GM23338 (cell line): Measurements from ENCODE around the gene CACNA1C. TPM values are rescaled to one million over a fixed set of nuclear protein-coding genes. Genes with fewer than 3 reads are reported as not detected.

Source experiments
- ATAC-seq: fragments of 200-7000 bp; cut with Tn5 transposase; 3 replicates; pipeline ENCODE4 v1.9.1; 2020
- DNase-seq: peaks from one replicate; pipeline ENCODE4 v3.0.0-alpha.2; 2015; ENCODE audit warnings: low spot score
- H2AFZ ChIP-seq: fragments of 200-600 bp; sonication (generic); 2 replicates; pipeline ENCODE4 v1.8.0; 2016; ENCODE audit warnings: antibody characterized with exemption, mild to moderate bottlenecking, moderate library complexity
- H3F3A ChIP-seq: fragments of 200-600 bp; sonication (generic); replicated peaks from 2 replicates; pipeline ENCODE4 v1.8.0; 2017; ENCODE audit warnings: antibody characterized with exemption, mixed run types, low read depth
- H3K27ac ChIP-seq: fragments of 200-600 bp; sonication (generic); 2 replicates; pipeline ENCODE4 v1.6.1; 2016; ENCODE audit warnings: low read depth
- H3K27me3 ChIP-seq: fragments of 200-600 bp; sonication (generic); 2 replicates; pipeline ENCODE4 v1.8.0; 2016; ENCODE audit warnings: mild to moderate bottlenecking, mixed run types, moderate library complexity; ENCODE audit not compliant: insufficient read depth
- H3K36me3 ChIP-seq: fragments of 200-600 bp; sonication (generic); 2 replicates; pipeline ENCODE4 v1.8.0; 2016; ENCODE audit warnings: mild to moderate bottlenecking; ENCODE audit not compliant: insufficient read depth
- H3K4me1 ChIP-seq: fragments of 200-600 bp; sonication (generic); 2 replicates; pipeline ENCODE4 v1.8.0; 2016; ENCODE audit warnings: mild to moderate bottlenecking, moderate library complexity; ENCODE audit not compliant: insufficient read depth
- H3K4me2 ChIP-seq: fragments of 200-600 bp; sonication (generic); 2 replicates; pipeline ENCODE4 v1.7.1; 2017; ENCODE audit warnings: mixed run types
- H3K4me3 ChIP-seq: fragments of 200-600 bp; sonication (generic); 2 replicates; pipeline ENCODE4 v1.6.1; 2016; ENCODE audit warnings: mixed run types
- H3K79me2 ChIP-seq: fragments of 200-600 bp; sonication (generic); replicated peaks from 2 replicates; pipeline ENCODE4 v1.8.0; 2017; ENCODE audit warnings: mild to moderate bottlenecking; ENCODE audit not compliant: insufficient read depth
- H3K9me2 ChIP-seq: fragments of 200-600 bp; sonication (generic); 2 replicates; pipeline ENCODE4 v1.8.0; 2017; ENCODE audit not compliant: insufficient read depth
- H4K20me1 ChIP-seq: fragments of 200-600 bp; sonication (generic); replicated peaks from 2 replicates; pipeline ENCODE4 v1.8.0; 2017; ENCODE audit warnings: mild to moderate bottlenecking; ENCODE audit not compliant: insufficient read depth
- H3K27ac Mint-ChIP-seq: 2 replicates; pipeline ENCODE4 v1.8.0; 2020; ENCODE audit warnings: inconsistent platforms, mild to moderate bottlenecking, moderate library complexity, mixed read lengths
- H3K27me3 Mint-ChIP-seq: 3 replicates; pipeline ENCODE4 v1.8.0; 2022; ENCODE audit warnings: low read depth, mild to moderate bottlenecking, moderate library complexity, mixed read lengths, inconsistent platforms; ENCODE audit not compliant: insufficient read depth, poor library complexity
- H3K36me3 Mint-ChIP-seq: 3 replicates; pipeline ENCODE4 v1.8.0; 2021; ENCODE audit warnings: low read depth, mild to moderate bottlenecking, inconsistent platforms, moderate library complexity, mixed read lengths
- H3K4me1 Mint-ChIP-seq: 3 replicates; pipeline ENCODE4 v1.8.0; 2020; ENCODE audit warnings: mild to moderate bottlenecking, inconsistent platforms, mixed read lengths
- H3K4me3 Mint-ChIP-seq: 3 replicates; pipeline ENCODE4 v1.8.0; 2021; ENCODE audit warnings: moderate library complexity, mild to moderate bottlenecking, inconsistent platforms, mixed read lengths
- H3K9me3 Mint-ChIP-seq: 3 replicates; pipeline ENCODE4 v1.8.0; 2020; ENCODE audit warnings: moderate library complexity, mild to moderate bottlenecking, inconsistent platforms, mixed read lengths
- CREB1 ChIP-seq: fragments of 250-450 bp; sonication (Bioruptor Pico); IDR thresholded peaks from 2 replicates; pipeline ENCODE4 v1.5.0; 2020; ENCODE audit warnings: low read depth, mild to moderate bottlenecking, moderate library complexity
- EZH2 ChIP-seq: fragments of 200-600 bp; sonication (generic); IDR thresholded peaks from one replicate; pipeline ENCODE4 v1.8.0; 2017; ENCODE audit warnings: antibody characterized with exemption, mild to moderate bottlenecking, low read depth; ENCODE audit not compliant: unreplicated experiment
- JUNB ChIP-seq: IDR thresholded peaks from one replicate; pipeline ENCODE4 v1.6.1; 2016; ENCODE audit warnings: antibody characterized with exemption; ENCODE audit not compliant: unreplicated experiment
- POLR2AphosphoS5 ChIP-seq: IDR thresholded peaks from 2 replicates; pipeline ENCODE4 v1.6.1; 2016; ENCODE audit warnings: antibody characterized with exemption, low read depth
- ZNF331 ChIP-seq: fragments of 250-450 bp; sonication (Bioruptor Pico); IDR thresholded peaks from 2 replicates; pipeline ENCODE4 v1.5.0; 2020; ENCODE audit warnings: low read depth, mild to moderate bottlenecking, moderate library complexity
- polyA plus RNA-seq: library from polyadenylated mRNA; unstranded; fragments of >200 nt; fragmentation: Nextera tagmentation; extraction: Ambion mirVana; gene quantifications from 2 replicates; pipeline ENCODE4 v1.2.1, GENCODE V29; 2016
- total RNA-seq: library from RNA; depleted of rRNA; stranded (reverse); fragments of >200 nt; shearing (Covaris generic); gene quantifications from 2 replicates; pipeline ENCODE4 v1.2.3, GENCODE V29; 2014
- TF ChIP-seq, protein P1 (sequence below): IDR thresholded peaks from one replicate; pipeline ENCODE4 v1.6.1; 2018; ENCODE audit warnings: antibody characterized with exemption; ENCODE audit not compliant: unreplicated experiment
- TF ChIP-seq, protein P2 (sequence below): IDR thresholded peaks from 2 replicates; pipeline ENCODE4 v1.6.1; 2016; ENCODE audit warnings: antibody characterized with exemption
- TF ChIP-seq, protein P3 (sequence below), 2 experiments: fragments of 200-600 bp in 1 of 2; sonication (generic) in 1 of 2; conservative IDR thresholded peaks; 2 replicates each; pipeline versions ENCODE4 v1.5.1 to v1.6.1; 2016 to 2017; ENCODE audit warnings: antibody characterized with exemption in 2 of 2, low read depth in 2 of 2, mild to moderate bottlenecking in 2 of 2, moderate library complexity in 1 of 2
- TF ChIP-seq, protein P4 (sequence below): fragments of 250-450 bp; sonication (Bioruptor Pico); IDR thresholded peaks from 2 replicates; pipeline ENCODE4 v1.5.0; 2020; ENCODE audit warnings: mild to moderate bottlenecking, moderate library complexity

Gene CACNA1C
- total and polyA plus RNA-seq, 2 experiments from 2014 or later: 0.78 to 2.1 TPM

DNA sequence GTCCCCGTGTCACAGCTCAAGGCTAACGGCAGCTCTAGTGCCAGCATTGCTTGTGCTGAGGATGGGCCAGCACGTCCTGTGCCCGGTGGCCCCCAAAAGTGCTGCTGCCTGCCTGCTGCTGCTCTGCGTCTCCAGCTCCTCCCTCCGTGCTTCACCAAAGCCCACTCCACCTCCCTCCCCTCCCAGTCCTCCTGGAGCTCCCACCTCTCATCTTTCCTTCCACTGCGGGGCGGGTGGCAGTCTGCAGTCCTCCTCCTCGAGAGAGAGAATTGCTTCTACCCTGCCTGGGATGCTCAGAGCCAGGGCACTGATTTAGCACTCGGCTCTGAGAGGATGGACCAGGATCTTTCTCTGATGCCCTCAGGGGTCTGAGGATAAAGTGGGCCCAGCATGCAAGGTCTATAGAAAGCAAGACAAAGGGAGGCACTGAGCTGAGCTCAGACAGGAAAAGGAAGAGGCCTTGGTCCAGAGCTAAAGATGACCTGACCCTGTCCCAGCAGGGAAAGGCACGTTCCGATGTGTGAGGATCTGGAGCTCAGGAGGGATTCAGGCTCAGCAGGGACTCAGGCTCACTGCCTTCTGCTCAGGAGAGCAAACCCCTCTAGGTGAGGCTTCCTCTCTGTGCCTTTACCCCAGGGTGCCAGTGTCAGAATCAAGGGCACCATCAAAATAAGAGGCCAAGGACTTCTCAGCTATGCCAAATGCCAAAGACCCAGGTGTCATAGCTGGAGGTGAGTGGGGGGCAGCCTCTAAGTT lies 628.8 kb downstream of the CACNA1C start (continued):
- TF ChIP-seq, protein P1, sequence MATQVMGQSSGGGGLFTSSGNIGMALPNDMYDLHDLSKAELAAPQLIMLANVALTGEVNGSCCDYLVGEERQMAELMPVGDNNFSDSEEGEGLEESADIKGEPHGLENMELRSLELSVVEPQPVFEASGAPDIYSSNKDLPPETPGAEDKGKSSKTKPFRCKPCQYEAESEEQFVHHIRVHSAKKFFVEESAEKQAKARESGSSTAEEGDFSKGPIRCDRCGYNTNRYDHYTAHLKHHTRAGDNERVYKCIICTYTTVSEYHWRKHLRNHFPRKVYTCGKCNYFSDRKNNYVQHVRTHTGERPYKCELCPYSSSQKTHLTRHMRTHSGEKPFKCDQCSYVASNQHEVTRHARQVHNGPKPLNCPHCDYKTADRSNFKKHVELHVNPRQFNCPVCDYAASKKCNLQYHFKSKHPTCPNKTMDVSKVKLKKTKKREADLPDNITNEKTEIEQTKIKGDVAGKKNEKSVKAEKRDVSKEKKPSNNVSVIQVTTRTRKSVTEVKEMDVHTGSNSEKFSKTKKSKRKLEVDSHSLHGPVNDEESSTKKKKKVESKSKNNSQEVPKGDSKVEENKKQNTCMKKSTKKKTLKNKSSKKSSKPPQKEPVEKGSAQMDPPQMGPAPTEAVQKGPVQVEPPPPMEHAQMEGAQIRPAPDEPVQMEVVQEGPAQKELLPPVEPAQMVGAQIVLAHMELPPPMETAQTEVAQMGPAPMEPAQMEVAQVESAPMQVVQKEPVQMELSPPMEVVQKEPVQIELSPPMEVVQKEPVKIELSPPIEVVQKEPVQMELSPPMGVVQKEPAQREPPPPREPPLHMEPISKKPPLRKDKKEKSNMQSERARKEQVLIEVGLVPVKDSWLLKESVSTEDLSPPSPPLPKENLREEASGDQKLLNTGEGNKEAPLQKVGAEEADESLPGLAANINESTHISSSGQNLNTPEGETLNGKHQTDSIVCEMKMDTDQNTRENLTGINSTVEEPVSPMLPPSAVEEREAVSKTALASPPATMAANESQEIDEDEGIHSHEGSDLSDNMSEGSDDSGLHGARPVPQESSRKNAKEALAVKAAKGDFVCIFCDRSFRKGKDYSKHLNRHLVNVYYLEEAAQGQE: no peak
- no peak for TF ChIP-seq CREB1 (CRISPR knock-in tag)
- TF ChIP-seq ZNF331 (CRISPR knock-in tag): no peak
- TF ChIP-seq, protein P2, sequence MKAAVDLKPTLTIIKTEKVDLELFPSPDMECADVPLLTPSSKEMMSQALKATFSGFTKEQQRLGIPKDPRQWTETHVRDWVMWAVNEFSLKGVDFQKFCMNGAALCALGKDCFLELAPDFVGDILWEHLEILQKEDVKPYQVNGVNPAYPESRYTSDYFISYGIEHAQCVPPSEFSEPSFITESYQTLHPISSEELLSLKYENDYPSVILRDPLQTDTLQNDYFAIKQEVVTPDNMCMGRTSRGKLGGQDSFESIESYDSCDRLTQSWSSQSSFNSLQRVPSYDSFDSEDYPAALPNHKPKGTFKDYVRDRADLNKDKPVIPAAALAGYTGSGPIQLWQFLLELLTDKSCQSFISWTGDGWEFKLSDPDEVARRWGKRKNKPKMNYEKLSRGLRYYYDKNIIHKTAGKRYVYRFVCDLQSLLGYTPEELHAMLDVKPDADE: no peak
- no peak for TF ChIP-seq JUNB
- TF ChIP-seq POLR2AphosphoS5: no peak

DNA sequence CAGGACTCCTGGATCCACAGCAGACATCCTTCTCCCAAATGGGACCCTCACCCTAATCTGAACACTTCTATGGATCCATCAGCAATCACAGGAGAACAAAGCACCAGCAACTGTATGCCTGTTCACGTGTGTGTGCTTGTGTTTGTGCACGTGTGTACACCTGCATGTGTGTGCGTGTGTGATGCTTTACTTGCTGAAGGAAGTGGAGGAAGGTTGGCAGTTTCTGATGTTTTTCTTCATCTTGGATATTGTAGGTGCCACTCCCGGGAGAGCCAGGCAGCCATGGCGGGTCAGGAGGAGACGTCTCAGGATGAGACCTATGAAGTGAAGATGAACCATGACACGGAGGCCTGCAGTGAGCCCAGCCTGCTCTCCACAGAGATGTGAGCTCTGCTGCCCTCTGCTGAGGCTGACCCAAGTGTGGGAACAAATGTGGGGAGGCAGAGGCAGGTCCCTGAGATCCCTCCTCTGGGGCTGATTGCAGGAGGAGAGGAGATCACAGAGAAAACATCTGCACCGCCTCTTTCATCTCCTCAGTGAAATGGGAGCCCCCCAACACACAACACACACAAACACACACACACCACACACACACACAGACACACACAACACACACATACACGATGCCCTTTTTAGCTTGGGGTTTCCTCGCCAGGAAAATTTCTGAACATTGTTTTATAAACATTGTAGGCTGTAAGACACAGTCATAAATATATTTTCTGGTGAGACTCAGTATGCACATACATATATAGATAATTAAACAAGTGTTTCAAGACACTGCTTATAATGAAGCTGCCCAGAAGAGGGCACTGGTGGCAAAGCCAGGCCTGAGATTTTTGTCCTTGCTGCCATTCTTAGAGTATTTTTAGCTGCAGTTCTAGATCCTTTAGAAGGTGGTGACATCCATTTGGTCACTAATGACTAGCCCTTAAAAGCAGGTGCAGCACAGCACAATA lies 629.8 kb downstream of the CACNA1C start:
- Histone ChIP-seq H3K4me2 (no peak overlapping the region), H3K27ac (no peak overlapping the region), H3F3A (no peaks in the 10 kb centered on the region; the same call in 1 of the 2 replicates), H4K20me1 (no peaks in the 10 kb centered on the region), H3K4me3 (no peak overlapping the region), H3K36me3 (no peaks in the 10 kb centered on the region), H3K27me3 (no peaks in the 10 kb centered on the region), H3K4me1 (peaks cover 15% of the 10 kb centered on the region), H3K9me2 (no peaks in the 10 kb centered on the region), H3K79me2 (no peaks in the 10 kb centered on the region), H2AFZ (no peak overlapping the region)
- peaks cover 18% of the 10 kb centered on the region for H3K4me1 Mint-ChIP-seq
- peaks cover 7% of the 10 kb centered on the region for H3K9me3 Mint-ChIP-seq
- ATAC-seq (peak; percentile 75), DNase-seq (peak; percentile 70)
- peaks cover 23% of the 10 kb centered on the region for H3K27me3 Mint-ChIP-seq
- peaks cover 4% of the 10 kb centered on the region for H3K36me3 Mint-ChIP-seq
- H3K27ac Mint-ChIP-seq: no peak overlapping the region
- TF ChIP-seq, protein P3, sequence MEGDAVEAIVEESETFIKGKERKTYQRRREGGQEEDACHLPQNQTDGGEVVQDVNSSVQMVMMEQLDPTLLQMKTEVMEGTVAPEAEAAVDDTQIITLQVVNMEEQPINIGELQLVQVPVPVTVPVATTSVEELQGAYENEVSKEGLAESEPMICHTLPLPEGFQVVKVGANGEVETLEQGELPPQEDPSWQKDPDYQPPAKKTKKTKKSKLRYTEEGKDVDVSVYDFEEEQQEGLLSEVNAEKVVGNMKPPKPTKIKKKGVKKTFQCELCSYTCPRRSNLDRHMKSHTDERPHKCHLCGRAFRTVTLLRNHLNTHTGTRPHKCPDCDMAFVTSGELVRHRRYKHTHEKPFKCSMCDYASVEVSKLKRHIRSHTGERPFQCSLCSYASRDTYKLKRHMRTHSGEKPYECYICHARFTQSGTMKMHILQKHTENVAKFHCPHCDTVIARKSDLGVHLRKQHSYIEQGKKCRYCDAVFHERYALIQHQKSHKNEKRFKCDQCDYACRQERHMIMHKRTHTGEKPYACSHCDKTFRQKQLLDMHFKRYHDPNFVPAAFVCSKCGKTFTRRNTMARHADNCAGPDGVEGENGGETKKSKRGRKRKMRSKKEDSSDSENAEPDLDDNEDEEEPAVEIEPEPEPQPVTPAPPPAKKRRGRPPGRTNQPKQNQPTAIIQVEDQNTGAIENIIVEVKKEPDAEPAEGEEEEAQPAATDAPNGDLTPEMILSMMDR (conservative IDR thresholded peaks at IDR 0.05; ENCODE audit: low read depth in 2 of 2): peak; percentile 68 to 79
- TF ChIP-seq EZH2: no peak
- TF ChIP-seq, protein P4, sequence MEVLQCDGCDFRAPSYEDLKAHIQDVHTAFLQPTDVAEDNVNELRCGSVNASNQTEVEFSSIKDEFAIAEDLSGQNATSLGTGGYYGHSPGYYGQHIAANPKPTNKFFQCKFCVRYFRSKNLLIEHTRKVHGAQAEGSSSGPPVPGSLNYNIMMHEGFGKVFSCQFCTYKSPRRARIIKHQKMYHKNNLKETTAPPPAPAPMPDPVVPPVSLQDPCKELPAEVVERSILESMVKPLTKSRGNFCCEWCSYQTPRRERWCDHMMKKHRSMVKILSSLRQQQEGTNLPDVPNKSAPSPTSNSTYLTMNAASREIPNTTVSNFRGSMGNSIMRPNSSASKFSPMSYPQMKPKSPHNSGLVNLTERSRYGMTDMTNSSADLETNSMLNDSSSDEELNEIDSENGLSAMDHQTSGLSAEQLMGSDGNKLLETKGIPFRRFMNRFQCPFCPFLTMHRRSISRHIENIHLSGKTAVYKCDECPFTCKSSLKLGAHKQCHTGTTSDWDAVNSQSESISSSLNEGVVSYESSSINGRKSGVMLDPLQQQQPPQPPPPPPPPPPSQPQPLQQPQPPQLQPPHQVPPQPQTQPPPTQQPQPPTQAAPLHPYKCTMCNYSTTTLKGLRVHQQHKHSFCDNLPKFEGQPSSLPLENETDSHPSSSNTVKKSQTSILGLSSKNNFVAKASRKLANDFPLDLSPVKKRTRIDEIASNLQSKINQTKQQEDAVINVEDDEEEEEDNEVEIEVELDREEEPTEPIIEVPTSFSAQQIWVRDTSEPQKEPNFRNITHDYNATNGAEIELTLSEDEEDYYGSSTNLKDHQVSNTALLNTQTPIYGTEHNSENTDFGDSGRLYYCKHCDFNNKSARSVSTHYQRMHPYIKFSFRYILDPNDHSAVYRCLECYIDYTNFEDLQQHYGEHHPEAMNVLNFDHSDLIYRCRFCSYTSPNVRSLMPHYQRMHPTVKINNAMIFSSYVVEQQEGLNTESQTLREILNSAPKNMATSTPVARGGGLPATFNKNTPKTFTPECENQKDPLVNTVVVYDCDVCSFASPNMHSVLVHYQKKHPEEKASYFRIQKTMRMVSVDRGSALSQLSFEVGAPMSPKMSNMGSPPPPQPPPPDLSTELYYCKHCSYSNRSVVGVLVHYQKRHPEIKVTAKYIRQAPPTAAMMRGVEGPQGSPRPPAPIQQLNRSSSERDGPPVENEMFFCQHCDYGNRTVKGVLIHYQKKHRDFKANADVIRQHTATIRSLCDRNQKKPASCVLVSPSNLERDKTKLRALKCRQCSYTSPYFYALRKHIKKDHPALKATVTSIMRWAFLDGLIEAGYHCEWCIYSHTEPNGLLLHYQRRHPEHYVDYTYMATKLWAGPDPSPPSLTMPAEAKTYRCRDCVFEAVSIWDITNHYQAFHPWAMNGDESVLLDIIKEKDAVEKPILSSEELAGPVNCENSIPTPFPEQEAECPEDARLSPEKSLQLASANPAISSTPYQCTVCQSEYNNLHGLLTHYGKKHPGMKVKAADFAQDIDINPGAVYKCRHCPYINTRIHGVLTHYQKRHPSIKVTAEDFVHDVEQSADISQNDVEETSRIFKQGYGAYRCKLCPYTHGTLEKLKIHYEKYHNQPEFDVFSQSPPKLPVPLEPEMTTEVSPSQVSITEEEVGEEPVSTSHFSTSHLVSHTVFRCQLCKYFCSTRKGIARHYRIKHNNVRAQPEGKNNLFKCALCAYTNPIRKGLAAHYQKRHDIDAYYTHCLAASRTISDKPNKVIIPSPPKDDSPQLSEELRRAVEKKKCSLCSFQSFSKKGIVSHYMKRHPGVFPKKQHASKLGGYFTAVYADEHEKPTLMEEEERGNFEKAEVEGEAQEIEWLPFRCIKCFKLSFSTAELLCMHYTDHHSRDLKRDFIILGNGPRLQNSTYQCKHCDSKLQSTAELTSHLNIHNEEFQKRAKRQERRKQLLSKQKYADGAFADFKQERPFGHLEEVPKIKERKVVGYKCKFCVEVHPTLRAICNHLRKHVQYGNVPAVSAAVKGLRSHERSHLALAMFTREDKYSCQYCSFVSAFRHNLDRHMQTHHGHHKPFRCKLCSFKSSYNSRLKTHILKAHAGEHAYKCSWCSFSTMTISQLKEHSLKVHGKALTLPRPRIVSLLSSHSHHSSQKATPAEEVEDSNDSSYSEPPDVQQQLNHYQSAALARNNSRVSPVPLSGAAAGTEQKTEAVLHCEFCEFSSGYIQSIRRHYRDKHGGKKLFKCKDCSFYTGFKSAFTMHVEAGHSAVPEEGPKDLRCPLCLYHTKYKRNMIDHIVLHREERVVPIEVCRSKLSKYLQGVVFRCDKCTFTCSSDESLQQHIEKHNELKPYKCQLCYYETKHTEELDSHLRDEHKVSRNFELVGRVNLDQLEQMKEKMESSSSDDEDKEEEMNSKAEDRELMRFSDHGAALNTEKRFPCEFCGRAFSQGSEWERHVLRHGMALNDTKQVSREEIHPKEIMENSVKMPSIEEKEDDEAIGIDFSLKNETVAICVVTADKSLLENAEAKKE (CRISPR knock-in tag): peak; percentile 52; the same call in 1 of the 2 replicates
- no peak overlapping the region for H3K4me3 Mint-ChIP-seq
